Gastrocnemius medialis (tissue), 4 donors: ENCODE data around the gene SLC26A9.
"Not testable (repeated sequence)": the region's sequence is repeated elsewhere in the genome, so short reads cannot be mapped to it uniquely, and the experiment has no call there.

Experiments
- CTCF ChIP-seq, 5 experiments: fragments of 450-650 bp in 3 of 5; fragments of 200-600 bp in 2 of 5; sonication (generic) in 2 of 5; IDR thresholded peaks in 4 of 5; conservative IDR thresholded peaks in 1 of 5; 1 replicate in 4 of 5; 2 replicates in 1 of 5; pipeline ENCODE4 v1.5.1; 2016 to 2019; ENCODE audit warnings: antibody characterized with exemption in 5 of 5, mild to moderate bottlenecking in 3 of 5, moderate library complexity in 3 of 5
- POLR2A ChIP-seq, 2 donors: fragments of 450-650 bp; IDR thresholded peaks; one replicate each; pipeline ENCODE4 v1.6.1; 2017; ENCODE audit warnings: antibody characterized with exemption in 2 of 2, mild to moderate bottlenecking in 2 of 2, moderate library complexity in 2 of 2

GRCh38 chr1:205891481-205891880 is 51.8 kb downstream of the SLC26A9 start:
- not testable (repeated sequence) for TF ChIP-seq POLR2A (IDR thresholded peaks at IDR 0.05); CTCF (IDR thresholded peaks at IDR 0.05 in 4 of 5, conservative IDR thresholded peaks at IDR 0.05 in 1 of 5)
